IgD-negative memory B cell (primary cell): ENCODE measurements around the gene TMIE. TPM values are rescaled to one million over a fixed set of nuclear protein-coding genes. Genes with fewer than 3 reads are reported as not detected.

Experiments used
- H3K27ac Mint-ChIP-seq, 3 donors: one replicate each; pipeline ENCODE4 v1.8.0; 2020 to 2022; ENCODE audit warnings: mild to moderate bottlenecking in 3 of 3, mixed read lengths in 3 of 3, moderate library complexity in 1 of 3
- H3K27me3 Mint-ChIP-seq: one replicate; pipeline ENCODE4 v1.8.0; 2021; ENCODE audit warnings: mixed read lengths
- H3K36me3 Mint-ChIP-seq: one replicate; pipeline ENCODE4 v1.8.0; 2020; ENCODE audit warnings: mild to moderate bottlenecking, mixed read lengths
- H3K4me1 Mint-ChIP-seq, 3 donors: one replicate each; pipeline ENCODE4 v1.8.0; 2020 to 2022; ENCODE audit warnings: mixed read lengths in 3 of 3, mild to moderate bottlenecking in 1 of 3
- H3K4me3 Mint-ChIP-seq, 4 donors: one replicate each; pipeline ENCODE4 v1.8.0; 2020 to 2022; ENCODE audit warnings: mild to moderate bottlenecking in 4 of 4, mixed read lengths in 4 of 4, moderate library complexity in 3 of 4
- H3K9me3 Mint-ChIP-seq, 3 donors: one replicate each; pipeline ENCODE4 v1.8.0; 2020 to 2021; ENCODE audit warnings: mixed read lengths in 3 of 3, mild to moderate bottlenecking in 1 of 3
- polyA plus RNA-seq: library from polyadenylated mRNA; unstranded; fragments of 300-500 nt; fragmentation: Illumina TruSeq; gene quantifications from one replicate; pipeline ENCODE4 v1.2.3, GENCODE V29; 2021

TMIE gene
- polyA plus RNA-seq, 1 donor from 2014 or later = not detected

DNA sequence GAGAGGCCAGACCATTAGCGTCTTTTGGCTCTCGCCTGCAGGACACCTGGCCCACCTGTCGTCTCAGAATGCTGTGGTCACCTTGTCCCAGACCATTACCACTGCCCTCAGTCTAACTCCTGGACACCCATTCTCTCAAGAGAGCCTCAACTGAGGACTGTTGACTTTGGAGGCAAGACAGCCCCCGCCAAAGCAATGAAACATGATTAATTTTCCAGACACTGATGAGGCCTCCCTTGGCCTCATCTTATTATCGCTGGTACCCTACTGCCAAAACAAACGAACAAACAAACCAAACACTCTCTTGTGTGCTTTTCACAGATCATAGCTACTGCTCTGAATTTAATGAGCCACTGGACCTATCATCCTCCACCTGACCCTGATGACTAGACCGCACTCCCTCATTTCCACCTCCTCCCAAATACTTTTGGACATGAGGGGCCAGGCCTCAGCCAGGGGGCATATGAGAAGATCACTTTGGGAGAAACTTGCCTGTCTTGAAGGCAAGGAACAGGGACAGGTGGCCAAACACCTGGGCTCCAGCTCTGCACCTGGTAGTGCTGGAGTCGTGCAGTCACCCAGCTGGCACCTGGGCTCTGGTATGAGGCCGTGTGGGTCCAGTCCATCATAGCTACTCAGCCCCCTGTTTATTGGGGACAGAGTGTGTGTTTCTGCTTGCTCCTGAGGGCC, 35.3 kb upstream of the TMIE start:
- no peak overlapping the region for H3K27ac Mint-ChIP-seq
- peaks cover 9% of the 10 kb centered on the region for H3K27me3 Mint-ChIP-seq
- no peaks in the 10 kb centered on the region for H3K36me3 Mint-ChIP-seq
- no peaks in the 10 kb centered on the region for H3K4me1 Mint-ChIP-seq
- no peaks in the 10 kb centered on the region for H3K9me3 Mint-ChIP-seq
- H3K4me3 Mint-ChIP-seq = no peak overlapping the region

DNA sequence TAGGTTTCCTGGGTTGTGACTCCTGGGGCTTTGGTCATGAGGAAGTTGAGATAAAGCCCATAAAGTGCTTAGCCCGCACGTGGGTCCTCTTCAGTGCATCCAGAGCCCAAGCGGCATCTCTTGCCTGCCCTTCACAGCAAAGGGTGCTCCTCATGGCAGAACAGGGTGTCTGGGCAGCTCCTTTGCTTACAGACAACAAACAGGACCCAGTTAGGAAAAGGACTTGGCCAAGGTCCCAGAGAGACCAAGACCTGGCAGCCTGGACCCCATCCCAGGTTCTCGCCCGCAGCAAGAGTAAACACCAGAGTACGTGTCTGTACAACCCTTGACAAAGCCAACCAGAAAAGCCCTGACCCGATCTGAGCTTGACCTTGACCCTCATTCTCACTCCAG, 34.7 kb upstream of the TMIE start:
- no peaks in the 10 kb centered on the region for H3K36me3 Mint-ChIP-seq
- no peak overlapping the region for H3K4me3 Mint-ChIP-seq
- H3K4me1 Mint-ChIP-seq = no peaks in the 10 kb centered on the region
- H3K27me3 Mint-ChIP-seq = peaks cover 7% of the 10 kb centered on the region
- no peaks in the 10 kb centered on the region for H3K9me3 Mint-ChIP-seq
- no peak overlapping the region for H3K27ac Mint-ChIP-seq

DNA sequence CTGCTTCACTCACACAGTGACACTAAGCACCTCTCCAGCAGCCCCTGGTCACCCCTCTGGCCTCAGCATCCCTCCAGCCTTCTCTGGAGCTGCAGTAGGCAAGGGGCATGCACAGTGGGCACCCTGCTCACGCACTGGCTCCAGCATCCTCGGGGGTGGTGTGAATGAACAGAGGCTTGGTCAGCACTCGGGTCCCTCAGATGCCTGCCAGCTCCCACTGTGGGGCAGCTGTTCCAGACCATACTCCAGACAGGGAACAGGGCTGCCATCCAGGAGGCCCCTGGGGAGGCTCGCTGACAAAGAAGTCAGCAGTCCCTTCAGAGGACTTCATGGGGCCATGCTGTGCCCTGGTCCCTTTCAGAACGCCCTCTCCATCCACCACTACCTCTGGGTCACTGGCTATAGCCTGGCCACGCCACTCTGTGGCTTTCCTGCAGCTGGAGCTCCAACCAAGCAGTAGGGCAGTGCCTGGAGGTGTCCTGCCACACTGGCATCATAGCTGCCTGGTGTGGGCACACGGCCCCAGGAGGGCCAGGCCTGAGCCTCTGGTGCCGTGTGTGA, 34.1 kb upstream of the TMIE start:
- H3K4me1 Mint-ChIP-seq = no peaks in the 10 kb centered on the region
- H3K36me3 Mint-ChIP-seq = no peaks in the 10 kb centered on the region
- H3K27ac Mint-ChIP-seq = no peak overlapping the region
- no peaks in the 10 kb centered on the region for H3K9me3 Mint-ChIP-seq
- no peak overlapping the region for H3K4me3 Mint-ChIP-seq
- H3K27me3 Mint-ChIP-seq = peaks cover 7% of the 10 kb centered on the region

DNA sequence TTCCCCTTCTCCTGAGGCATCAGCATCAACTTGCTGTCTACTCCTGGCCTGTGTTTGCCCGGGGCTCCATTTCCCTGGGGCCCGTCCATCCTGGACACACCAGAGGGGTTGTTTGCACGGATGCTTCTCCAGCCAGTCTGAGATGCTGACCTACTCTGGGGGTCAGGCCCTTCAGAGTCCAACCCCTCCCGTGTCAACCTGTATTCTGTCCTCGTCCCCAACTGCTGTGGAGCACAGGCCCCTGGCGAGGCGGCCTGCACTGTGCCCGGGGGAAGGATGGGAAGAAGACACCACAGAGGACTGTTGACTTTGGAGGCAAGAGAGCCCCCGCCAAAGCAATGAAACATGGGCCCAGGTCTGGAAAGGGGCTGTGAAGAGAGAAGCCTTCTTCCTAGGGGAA, 33.5 kb upstream of the TMIE start:
- Mint-ChIP-seq H3K27ac (no peak overlapping the region), H3K36me3 (no peaks in the 10 kb centered on the region), H3K4me1 (no peaks in the 10 kb centered on the region), H3K4me3 (no peak overlapping the region), H3K9me3 (no peaks in the 10 kb centered on the region), H3K27me3 (peaks cover 4% of the 10 kb centered on the region)

DNA sequence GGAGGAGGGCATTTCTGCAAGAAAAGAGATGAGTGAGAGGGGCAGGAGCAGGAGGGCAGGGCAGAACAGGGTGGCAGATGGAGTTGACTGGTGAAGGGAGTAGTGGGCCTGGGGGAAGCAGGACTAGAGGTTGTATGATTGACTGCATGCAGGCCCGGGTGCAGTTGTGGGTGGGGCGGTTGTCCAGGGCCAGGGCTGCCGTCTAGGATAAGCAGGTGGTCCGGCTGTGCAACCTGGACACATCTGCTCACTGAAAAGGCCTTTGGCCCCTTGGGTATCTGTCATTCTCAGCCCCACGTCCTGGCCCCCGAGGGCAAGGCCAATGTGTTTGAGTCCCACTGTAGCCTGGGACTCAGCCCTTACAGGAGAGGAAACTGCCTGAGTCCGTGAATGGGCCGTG, 33.1 kb upstream of the TMIE start:
- Mint-ChIP-seq H3K4me3 (no peak overlapping the region), H3K27ac (no peak overlapping the region), H3K4me1 (no peaks in the 10 kb centered on the region), H3K27me3 (peaks cover 3% of the 10 kb centered on the region), H3K36me3 (no peaks in the 10 kb centered on the region), H3K9me3 (no peaks in the 10 kb centered on the region)

DNA sequence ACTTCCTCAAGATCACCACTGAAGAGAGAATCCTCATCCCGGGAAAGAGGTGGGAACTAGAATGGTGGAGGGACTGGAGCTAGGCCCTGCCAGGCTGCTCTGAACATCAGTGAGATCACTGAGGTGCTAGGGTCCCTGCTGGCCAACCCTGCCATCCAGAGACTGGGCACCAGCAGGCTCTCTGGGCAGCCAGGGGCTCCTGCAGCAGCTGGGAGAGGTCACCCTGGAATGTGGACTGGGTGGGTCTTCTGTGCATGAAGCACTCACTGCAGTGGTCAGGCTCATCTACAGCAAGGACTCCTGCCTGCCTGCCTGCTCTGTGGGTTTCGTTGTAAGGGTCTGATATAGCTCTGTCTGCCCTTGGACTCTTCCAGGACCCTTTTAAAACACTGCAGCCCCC, 32.6 kb upstream of the TMIE start:
- Mint-ChIP-seq H3K27me3 (no peaks in the 10 kb centered on the region), H3K36me3 (no peaks in the 10 kb centered on the region), H3K27ac (no peak overlapping the region), H3K9me3 (no peaks in the 10 kb centered on the region), H3K4me1 (no peaks in the 10 kb centered on the region), H3K4me3 (no peak overlapping the region)

DNA sequence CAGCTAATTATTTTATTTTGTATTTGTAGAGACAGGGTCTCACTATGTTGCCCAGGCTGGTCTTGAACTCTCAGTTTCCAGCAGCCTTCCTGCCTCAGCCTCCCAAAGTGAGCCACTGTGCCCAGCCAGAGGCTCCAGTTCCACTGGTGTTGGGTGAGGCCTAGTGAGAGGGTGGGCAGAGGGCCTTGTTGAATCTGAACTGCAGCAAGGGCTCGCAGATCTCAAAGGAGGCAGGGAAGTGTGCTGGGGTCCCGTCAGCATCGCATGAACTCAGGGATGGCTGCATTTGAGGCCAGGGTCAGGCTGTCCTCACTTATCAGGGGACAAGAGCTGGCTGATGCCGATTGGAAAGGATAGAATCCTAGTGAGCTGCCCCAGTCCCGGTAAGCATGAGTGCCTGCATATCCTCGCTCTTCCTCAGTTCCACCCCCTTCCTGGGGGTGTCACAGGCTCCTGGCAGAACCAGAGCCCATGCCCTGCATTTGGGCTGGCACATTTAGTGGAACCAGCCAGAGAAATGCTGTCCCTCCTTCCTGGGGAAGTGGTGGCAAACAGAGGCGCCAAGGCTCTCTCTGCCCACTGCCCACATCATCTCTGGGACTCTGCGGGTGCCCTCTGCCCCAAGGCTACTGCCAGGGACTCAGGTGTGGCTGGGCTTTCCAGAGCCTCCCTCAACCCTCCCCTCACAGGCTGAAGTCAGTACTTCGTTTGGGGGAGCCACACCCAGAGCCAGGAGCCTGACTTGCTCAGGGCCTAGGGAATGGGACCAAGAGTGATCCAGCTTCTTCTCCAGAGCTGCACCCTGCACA, 31.8 kb upstream of the TMIE start:
- Mint-ChIP-seq H3K4me3 (no peak overlapping the region), H3K4me1 (no peaks in the 10 kb centered on the region), H3K27me3 (no peaks in the 10 kb centered on the region), H3K9me3 (no peaks in the 10 kb centered on the region), H3K27ac (no peak overlapping the region), H3K36me3 (no peaks in the 10 kb centered on the region)

DNA sequence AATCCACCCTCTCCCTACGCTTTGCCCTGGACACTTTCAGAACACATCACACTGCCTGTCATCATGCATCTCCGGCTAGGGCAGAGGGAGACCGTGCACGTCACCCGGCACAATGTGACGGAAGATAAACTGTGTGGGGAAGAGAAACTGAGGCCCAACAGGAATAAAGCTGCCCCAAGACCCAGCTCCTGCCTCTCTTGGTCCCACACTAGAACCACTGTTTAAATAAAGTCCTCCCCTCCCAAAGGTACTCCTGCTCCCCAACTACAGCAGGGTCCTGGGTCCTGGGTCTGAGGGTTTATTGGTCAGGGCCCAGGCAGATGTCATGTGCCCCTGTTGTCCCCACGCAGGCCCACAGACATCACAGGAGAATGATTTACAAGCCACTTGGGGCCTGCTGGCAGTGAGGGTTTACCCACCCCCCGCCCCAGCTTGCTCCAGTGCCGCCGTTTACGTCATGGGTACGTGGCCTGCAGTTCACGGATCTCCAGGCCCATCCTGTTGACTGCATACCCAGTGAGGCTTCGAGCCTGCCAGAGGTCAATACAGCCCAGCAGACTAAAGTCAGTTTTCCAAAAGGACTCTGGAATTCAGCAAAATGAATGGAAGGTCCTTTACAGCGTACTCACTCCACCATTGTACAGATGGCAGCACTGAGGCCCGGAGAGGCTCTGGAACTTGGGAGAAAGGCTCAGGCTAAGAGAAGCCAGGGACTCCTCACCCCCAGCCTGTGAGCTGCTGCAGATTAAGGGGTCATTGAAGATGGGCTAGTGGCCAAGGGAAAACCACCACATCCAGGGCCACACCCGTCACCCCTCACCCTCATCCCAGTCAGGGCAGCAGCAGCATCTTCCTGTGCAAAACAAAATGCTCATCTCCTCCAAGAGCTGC, 30.9 kb upstream of the TMIE start:
- no peak overlapping the region for H3K4me3 Mint-ChIP-seq
- no peaks in the 10 kb centered on the region for H3K27me3 Mint-ChIP-seq
- no peaks in the 10 kb centered on the region for H3K4me1 Mint-ChIP-seq
- H3K36me3 Mint-ChIP-seq = no peaks in the 10 kb centered on the region
- no peaks in the 10 kb centered on the region for H3K9me3 Mint-ChIP-seq
- H3K27ac Mint-ChIP-seq = no peak overlapping the region

DNA sequence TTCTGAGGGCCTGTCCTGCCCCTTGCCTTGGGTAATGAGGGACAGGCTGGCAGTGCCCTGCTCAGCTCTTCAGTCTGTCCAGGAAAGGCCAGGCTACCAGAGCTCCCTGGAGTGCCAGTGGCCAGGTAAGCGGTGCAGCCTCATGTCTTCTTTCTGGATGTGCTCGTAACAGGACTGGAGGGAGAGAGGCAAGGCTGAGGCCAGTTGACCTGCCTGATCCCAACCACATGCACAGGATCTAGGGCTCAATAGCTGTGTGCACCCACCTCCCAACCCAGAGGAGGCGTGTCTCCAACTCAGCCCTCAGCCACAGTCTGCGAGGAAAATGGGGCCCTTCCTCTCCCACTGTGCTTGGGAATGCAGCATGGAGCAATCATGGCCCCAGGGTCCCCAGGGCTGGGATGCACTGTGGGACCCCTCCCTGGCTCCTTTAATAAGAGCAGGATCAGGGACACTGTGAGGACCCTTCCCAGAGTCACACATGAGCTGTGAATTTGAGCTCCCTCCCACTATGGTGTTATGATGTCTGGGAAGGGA, 30.2 kb upstream of the TMIE start:
- peak overlapping the region in 1 of 3 donors; percentile 46 for H3K27ac Mint-ChIP-seq

DNA sequence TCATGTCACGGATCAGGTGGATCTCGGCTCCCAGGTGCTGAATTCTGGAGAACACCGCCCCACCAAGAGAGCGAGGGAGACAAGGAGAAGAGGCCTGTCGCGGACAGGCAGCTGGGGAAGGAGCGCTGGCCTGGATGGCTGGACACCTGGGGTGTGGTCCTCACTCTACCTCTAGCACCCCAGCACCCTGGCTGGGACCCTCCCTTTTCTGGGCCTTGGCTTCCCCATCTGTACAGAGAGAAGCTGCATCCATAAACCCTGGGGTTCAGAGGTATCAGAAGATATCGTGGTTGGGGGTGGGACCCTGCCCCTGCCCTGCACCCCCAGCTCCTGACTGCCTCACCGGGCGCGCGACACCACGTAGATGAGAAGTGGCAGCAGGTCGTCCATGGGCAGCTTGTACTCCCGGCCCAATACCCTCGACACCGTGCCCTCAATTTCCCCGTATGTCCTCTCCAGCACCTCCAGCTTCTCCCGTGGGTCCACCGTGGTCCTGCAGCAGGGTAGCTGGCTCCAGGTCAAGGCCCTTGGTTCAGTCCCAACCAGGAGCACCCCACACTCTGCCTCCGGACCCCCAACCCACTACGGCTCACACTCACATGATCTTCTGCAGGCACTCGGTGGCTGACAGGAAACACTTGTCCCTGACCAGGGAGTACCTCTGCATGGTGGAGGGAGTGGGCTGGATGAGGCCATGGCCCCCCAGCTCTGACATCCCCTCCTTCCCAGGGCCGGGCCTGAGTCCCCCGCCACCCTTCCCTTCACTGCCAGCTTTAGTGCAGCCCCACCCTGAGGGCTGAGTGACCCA, 29.4 kb upstream of the TMIE start:
- Mint-ChIP-seq H3K4me3 (no peak overlapping the region), H3K36me3 (no peaks in the 10 kb centered on the region), H3K27ac (peak overlapping the region in 1 of 3 donors; percentile 46), H3K4me1 (no peaks in the 10 kb centered on the region), H3K9me3 (no peaks in the 10 kb centered on the region), H3K27me3 (no peaks in the 10 kb centered on the region)

More for the DNA sequence above, 30.2 kb upstream of the TMIE start:
- Mint-ChIP-seq H3K4me3 (no peak overlapping the region), H3K9me3 (no peaks in the 10 kb centered on the region), H3K36me3 (no peaks in the 10 kb centered on the region), H3K27me3 (no peaks in the 10 kb centered on the region), H3K4me1 (no peaks in the 10 kb centered on the region)

DNA sequence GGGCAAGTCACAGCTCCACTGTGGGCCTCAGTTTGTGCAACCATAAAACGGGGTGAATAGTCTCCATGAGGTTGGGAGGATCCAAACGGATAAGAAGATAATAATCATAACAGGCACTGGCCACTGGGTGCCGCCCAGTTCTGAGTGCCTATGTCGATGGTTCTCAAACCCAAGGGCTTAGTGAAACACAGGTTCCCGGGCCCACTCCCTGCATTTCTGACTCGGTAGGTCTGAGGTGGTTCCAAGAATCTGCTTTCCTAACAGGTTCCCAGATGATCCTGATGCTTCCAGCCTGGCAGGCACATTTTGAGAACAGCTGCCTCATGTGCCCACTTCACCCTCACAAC, 28.9 kb upstream of the TMIE start:
- Mint-ChIP-seq H3K4me1 (no peaks in the 10 kb centered on the region), H3K27ac (no peak overlapping the region), H3K4me3 (no peak overlapping the region), H3K27me3 (no peaks in the 10 kb centered on the region), H3K9me3 (no peaks in the 10 kb centered on the region), H3K36me3 (no peaks in the 10 kb centered on the region)

DNA sequence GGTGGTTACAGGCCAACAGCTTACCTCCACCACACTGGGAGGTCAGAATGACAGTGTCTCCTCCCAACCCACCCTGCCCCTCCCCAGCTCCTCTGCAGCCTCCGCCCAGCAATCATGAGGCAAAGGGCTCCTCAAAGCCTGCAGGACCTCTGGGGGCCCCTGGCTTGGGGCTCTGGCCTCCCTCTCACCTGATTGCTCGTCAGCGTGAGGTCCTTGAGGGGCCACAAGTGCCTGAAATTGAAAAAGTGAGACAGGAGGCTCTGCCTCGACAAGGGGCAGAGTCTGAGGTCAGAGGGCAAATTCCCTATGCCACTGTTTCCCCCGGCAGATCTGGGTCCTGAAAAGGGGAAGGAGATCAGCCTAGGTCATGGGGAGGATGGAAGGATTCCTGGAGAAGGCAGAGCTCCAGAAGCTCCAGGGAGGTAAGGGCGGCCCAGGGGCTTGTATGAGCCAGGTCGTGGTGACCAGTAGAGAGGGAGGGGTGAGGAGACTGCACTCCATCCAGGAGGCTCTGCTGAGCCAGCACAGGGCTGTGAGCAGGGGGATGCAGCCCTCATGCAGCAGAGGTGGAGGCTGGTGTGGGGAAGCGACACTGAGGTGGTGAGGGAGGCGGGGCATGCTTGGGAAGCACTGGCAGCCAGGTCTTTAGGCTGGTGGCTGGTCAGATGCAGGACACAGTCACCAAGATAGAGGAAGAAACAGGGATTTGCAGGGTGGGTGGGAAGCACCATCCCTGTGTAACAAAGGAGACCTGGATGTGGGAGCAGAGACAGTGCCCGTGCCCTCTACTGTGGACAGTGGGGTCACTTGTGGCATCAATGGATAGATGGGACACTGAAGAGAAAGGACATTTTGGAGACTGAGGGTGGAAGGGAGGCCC, 27.8 kb upstream of the TMIE start:
- H3K27ac Mint-ChIP-seq = no peak overlapping the region

DNA sequence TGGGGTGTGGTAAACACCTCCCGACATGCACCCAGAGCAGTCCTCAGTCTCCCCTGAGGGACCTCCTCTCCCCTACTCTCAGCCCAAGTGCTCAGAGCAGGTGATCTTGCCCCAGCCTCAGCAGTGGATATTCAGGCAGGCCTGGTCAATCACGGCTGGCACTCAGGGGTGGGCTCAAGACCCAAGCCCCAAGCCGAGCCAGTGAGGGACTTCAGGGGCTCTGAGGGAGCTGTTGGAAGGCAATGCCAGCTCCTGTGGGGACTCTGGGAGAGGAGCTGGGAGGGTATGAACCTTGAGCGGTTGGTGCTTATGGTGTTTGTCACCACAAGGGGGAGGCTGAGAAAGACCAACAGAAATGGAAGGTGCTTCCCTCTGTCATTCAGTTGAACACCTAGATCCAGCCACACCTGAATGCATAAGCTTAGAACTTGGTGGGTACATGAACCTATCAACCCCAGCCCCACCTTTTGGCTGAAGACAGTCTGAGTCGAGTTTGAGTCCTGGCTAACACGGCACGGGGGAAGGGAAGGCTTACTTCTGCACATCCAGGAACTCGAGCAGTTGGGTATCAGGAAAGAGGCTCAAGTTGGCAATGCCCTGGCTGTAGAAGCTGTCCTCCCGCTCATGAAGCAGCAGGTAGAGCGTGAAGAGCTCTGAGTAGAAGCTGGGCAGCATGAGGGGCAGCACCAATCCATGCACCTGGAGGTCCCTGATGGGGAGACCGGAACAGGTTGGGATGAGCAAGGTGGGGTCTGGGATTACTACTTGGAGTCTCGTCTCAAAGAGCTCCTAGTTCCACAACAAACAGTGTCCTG, 27.0 kb upstream of the TMIE start:
- H3K4me3 Mint-ChIP-seq = no peak overlapping the region
- peaks cover 2% of the 10 kb centered on the region for H3K36me3 Mint-ChIP-seq
- H3K4me1 Mint-ChIP-seq = no peaks in the 10 kb centered on the region
- H3K27me3 Mint-ChIP-seq = peaks cover 2% of the 10 kb centered on the region
- H3K9me3 Mint-ChIP-seq = no peaks in the 10 kb centered on the region
- no peak overlapping the region for H3K27ac Mint-ChIP-seq

More for the DNA sequence above, 27.8 kb upstream of the TMIE start:
- Mint-ChIP-seq H3K27me3 (no peaks in the 10 kb centered on the region), H3K36me3 (no peaks in the 10 kb centered on the region), H3K4me3 (no peak overlapping the region), H3K9me3 (no peaks in the 10 kb centered on the region), H3K4me1 (no peaks in the 10 kb centered on the region)
